Epithelial cell of proximal tubule (primary cell): ENCODE measurements around the gene IFITM2. TPM values are rescaled to one million over a fixed set of nuclear protein-coding genes. Genes with fewer than 3 reads are reported as not detected.
"Not testable (repeated sequence)": the region's sequence is repeated elsewhere in the genome, so short reads cannot be mapped to it uniquely, and the experiment has no call there.

Experiments used
- DNase-seq: peaks from one replicate; pipeline ENCODE4 v3.0.0-alpha.2; 2011; ENCODE audit warnings: low read depth
- H3K4me3 ChIP-seq: 2 replicates; pipeline ENCODE4 v1.5.1; 2011; ENCODE audit warnings: low read depth, mild to moderate bottlenecking, low read length
- total RNA-seq: library from RNA; depleted of rRNA; stranded (reverse); fragments of >200 nt; gene quantifications from 2 replicates; pipeline ENCODE4 v1.2.3, GENCODE V29; 2015
- TF ChIP-seq, protein P1 (sequence below): conservative IDR thresholded peaks from 2 replicates; pipeline ENCODE4 v1.5.1; 2012; ENCODE audit warnings: low read depth, mild to moderate bottlenecking, low read length

IFITM2 gene
- total RNA-seq, 1 donor from 2014 or later: 177 TPM

DNA sequence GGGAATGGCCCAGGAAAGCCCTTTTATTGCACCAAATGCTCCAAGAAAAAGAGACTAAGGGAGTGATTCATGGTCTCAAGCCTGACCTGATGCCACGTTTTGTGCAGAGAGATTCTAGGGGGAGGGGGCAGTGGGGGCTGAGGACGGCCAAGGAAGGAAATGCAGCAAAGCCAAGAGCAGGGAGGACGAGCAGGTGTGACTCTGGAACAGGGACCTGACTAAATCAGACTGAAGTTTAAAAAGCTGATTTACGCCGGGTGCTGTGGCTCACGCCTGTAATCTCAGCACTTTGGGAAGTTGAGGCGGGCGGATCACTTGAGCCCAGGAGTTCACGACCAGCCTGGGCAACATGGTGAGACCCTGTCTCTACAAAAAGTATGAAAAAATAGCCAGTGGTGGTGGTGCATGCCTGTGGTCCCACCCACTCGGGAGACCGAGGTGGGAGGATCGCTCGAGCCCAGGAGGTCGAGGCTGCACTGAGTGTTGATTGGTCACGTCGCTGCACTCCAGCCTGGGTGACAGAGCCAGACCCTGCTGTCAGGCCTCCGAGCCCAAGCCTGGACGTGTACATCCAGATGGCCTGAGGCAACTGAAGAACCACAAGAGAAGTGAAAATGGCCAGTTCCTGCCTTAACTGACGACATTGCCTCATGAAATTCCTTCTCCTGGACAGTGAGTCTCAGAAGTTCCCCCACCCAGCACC, 23.9 kb downstream of the IFITM2 start:
- no peak for DNase-seq
- TF ChIP-seq, protein P1, sequence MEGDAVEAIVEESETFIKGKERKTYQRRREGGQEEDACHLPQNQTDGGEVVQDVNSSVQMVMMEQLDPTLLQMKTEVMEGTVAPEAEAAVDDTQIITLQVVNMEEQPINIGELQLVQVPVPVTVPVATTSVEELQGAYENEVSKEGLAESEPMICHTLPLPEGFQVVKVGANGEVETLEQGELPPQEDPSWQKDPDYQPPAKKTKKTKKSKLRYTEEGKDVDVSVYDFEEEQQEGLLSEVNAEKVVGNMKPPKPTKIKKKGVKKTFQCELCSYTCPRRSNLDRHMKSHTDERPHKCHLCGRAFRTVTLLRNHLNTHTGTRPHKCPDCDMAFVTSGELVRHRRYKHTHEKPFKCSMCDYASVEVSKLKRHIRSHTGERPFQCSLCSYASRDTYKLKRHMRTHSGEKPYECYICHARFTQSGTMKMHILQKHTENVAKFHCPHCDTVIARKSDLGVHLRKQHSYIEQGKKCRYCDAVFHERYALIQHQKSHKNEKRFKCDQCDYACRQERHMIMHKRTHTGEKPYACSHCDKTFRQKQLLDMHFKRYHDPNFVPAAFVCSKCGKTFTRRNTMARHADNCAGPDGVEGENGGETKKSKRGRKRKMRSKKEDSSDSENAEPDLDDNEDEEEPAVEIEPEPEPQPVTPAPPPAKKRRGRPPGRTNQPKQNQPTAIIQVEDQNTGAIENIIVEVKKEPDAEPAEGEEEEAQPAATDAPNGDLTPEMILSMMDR: no peak
- H3K4me3 ChIP-seq: no peak overlapping the region

GRCh38 chr11:332651-333480, 25.2 kb downstream of the IFITM2 start:
- DNase-seq: no peak
- TF ChIP-seq, protein P1: no peak

DNA sequence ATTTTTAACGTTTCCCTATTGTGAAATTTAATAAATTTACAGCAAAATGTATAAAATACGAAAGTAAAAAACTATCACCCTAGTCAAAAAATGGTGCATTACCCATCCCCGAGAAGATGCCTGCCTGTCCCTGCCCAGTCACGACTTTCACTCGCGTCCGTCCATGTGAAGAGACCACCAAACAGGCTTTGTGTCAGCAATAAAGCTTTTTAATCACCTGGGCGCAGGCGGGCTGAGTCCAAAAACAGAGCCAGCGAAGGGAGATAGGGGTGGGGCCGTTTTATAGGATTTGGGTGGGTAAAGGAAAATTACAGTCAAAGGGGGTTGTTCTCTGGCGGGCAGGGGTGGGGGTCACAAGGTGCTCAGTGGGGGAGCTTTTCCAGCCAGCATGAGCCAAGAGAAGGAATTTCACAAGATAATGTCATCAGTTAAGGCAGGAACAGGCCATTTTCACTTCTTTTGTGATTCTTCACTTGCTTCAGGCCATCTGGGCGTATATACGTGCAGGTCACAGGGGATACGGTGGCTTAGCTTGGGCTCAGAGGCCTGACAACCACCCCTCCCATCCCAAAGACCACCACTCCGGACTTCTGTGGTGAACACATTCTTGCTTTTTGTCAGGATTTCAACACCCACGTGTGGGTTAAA, 26.1 kb downstream of the IFITM2 start:
- not testable (repeated sequence) for H3K4me3 ChIP-seq

More at GRCh38 chr11:332651-333480, 25.2 kb downstream of the IFITM2 start:
- no peak overlapping the region for H3K4me3 ChIP-seq

DNA sequence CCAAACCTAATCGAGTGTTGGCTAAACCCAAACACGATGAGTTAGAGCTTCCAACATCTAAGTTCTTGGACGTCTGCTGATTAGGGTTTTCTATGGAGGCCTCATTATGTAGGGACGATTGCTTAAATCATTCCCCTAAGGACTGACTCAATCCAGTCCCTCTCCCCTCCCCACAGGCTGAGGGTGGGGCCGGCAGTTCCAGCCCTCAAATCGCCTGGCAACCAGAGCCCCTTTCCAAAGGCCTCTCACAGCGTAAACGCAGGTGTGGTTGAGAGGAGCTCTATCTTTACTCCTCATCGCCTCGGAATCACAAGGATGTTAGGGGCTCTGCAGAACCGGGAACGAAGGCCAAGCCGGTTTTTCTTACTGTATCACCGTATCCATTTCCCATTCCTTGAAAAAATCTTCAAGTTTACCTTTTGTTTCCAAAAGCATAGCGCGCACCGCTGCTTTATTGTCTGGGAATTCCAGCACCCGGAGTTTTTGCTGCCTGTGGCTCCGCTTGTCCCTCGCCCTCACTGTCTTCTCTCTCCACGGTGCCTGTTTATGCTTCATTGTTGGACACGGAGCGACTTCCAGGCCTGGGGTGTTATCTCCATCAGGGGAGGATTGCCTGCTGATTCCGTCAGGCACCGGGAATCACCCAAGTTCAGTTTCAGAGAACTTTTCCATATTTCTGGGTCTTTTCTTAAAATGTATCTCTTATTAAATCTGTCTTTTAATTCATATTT, 26.8 kb downstream of the IFITM2 start:
- no peak overlapping the region for H3K4me3 ChIP-seq
- TF ChIP-seq, protein P1: no peak
- no peak for DNase-seq

More for the DNA sequence above, 26.1 kb downstream of the IFITM2 start:
- DNase-seq: not testable (repeated sequence)

DNA sequence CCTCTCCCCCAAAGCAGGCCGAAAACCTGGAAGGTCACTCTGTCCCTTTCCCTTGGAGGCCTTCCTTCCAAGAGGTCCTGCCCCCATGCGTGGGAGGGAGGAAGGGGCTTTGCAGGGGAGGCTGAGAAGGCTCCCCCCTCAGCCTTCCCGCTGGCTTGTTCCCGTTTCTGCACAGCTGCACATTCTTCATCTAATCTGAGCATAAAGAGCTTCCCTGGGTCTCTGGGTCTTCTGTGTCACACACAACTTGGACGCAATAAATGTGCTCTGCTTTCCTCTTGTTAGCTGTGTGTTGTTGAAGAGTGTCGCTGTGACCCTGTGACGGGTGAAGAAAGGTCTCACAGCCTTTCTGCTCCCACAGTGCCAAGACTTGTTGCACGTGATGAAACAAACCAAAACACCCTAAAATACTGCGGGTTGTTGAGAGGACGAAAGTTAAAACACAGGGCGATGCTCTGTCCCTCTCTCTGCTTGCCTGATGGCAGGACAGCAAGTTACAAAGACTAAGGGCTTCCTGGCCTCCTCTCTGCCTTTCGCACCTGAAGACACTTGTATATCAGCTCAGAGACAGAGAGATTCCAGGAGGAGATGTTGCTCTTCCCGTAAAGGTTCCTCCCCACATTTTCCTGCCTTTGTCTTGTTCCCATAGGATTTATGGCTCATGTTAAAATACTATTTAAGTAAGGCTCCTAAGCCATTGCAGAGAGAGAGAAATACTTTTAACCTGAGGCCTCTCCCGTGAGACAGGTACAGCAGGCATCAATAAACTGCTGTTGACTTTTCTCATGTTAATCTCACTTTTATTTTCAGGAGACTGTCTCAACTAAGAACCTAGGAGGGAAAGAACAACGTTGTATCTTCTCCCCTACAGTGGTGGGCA, 28.4 kb downstream of the IFITM2 start:
- H3K4me3 ChIP-seq: no peak overlapping the region
- TF ChIP-seq, protein P1: no peak
- DNase-seq: no peak

DNA sequence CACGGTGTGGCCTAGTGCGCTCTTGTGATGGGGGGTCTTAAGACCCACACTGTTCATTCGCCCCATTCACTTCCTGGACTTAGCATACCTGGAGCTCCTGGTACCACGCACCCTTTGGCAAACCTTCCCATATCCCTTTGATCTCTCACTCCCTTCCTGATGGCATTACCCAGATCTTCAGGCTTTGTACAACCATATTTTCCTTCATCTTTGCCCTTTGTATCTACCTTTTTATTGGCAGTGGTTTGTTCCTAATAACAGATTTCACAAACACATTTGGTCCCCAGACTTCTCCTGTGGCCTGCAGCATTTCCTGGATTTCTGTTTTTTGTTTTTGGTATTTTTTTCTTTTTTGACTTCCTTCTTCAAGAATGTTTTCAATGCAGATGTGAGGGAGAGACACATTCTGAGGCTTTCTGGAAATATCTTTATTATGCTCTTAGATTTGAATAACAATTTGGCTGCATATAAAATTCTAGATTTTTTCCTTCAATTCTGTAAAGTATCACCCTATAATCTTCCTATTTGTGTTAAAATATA, 29.1 kb downstream of the IFITM2 start:
- no peak overlapping the region for H3K4me3 ChIP-seq
- TF ChIP-seq, protein P1: no peak
- DNase-seq: no peak
